ENCODE results near the gene CD1E.
"Not testable (repeated sequence)": the region's sequence is repeated elsewhere in the genome, so short reads cannot be mapped to it uniquely, and the experiment has no call there.

CD1E gene

GRCh38 chr1:158353303-158354075 lies at the start of gene CD1E:
TSS of gene CD1E (plus strand) at chr1:158353894. CDS start at chr1:158353989, 95 bp downstream.
- DNase-seq: no peak

GRCh38 chr1:158310623-158311022 lies 43.1 kb upstream of the CD1E start:
- no peak for DNase-seq

GRCh38 chr1:158311066-158311465 lies 42.6 kb upstream of the CD1E start:
- no peak for DNase-seq

- DNase-seq: no peak
Measured at GRCh38 chr1:158323866-158324265, 29.8 kb upstream of the CD1E start.

- DNase-seq: no peak
Measured at GRCh38 chr1:158324395-158324794, 29.3 kb upstream of the CD1E start.

- no peak for DNase-seq
Measured at GRCh38 chr1:158327481-158327880, 26.2 kb upstream of the CD1E start.

GRCh38 chr1:158328426-158328825 lies 25.3 kb upstream of the CD1E start:
- DNase-seq: no peak

GRCh38 chr1:158329300-158329699 lies 24.4 kb upstream of the CD1E start:
- no peak for DNase-seq

- DNase-seq: peak; percentile 15 to 31
Measured at GRCh38 chr1:158329733-158330132, 24.0 kb upstream of the CD1E start.

GRCh38 chr1:158330391-158331105 lies 23.1 kb upstream of the CD1E start:
- DNase-seq: no peak

- DNase-seq: no peak
Measured at GRCh38 chr1:158331106-158331425, 22.6 kb upstream of the CD1E start.

GRCh38 chr1:158331481-158332150 lies 22.1 kb upstream of the CD1E start, which contains the start of gene CD1B:
TSS of gene CD1B (minus strand) at chr1:158331531. CDS start at chr1:158331423, 108 bp downstream.
- no peak for DNase-seq

- no peak for DNase-seq
Measured at GRCh38 chr1:158333405-158334155, 20.1 kb upstream of the CD1E start.

- DNase-seq: no peak
Measured at GRCh38 chr1:158334526-158335212, 19.0 kb upstream of the CD1E start.

- no peak for DNase-seq
Measured at GRCh38 chr1:158335213-158335532, 18.5 kb upstream of the CD1E start.

GRCh38 chr1:158336413-158336812 lies 17.3 kb upstream of the CD1E start:
- not testable (repeated sequence) for DNase-seq

GRCh38 chr1:158348946-158349345 lies 4.7 kb upstream of the CD1E start:
- not testable (repeated sequence) for DNase-seq

GRCh38 chr1:158354255-158354654 lies 561 bp downstream of the CD1E start:
- no peak for DNase-seq

GRCh38 chr1:158355773-158356285 lies 2.1 kb downstream of the CD1E start:
- DNase-seq: no peak

GRCh38 chr1:158356616-158357015 lies 2.9 kb downstream of the CD1E start:
- no peak for DNase-seq

- no peak for DNase-seq
Measured at GRCh38 chr1:158357441-158357840, 3.7 kb downstream of the CD1E start.

GRCh38 chr1:158362482-158362881 lies 8.8 kb downstream of the CD1E start:
- no peak for DNase-seq
